Endodermal cell (in vitro differentiated cells): ENCODE results near the gene NRDC. TPM values are rescaled to one million over a fixed set of nuclear protein-coding genes. Genes with fewer than 3 reads are reported as not detected.

Source experiments
- DNase-seq: peaks from one replicate; pipeline ENCODE4 v3.0.0-alpha.2; 2017
- H3K27ac ChIP-seq: 2 replicates; pipeline ENCODE4 v1.5.1; 2013; ENCODE audit warnings: mild to moderate bottlenecking, low read depth, low read length, moderate library complexity
- H3K27me3 ChIP-seq: 2 replicates; pipeline ENCODE4 v1.6.1; 2013; ENCODE audit warnings: mild to moderate bottlenecking, low read length, moderate library complexity; ENCODE audit not compliant: insufficient read depth, control insufficient read depth, poor library complexity, severe bottlenecking
- H3K36me3 ChIP-seq: 2 replicates; pipeline ENCODE4 v1.7.0; 2013; ENCODE audit warnings: mild to moderate bottlenecking, low read length, moderate library complexity; ENCODE audit not compliant: control insufficient read depth, insufficient read depth
- H3K4me1 ChIP-seq: one replicate; pipeline ENCODE4 v1.7.0; 2013; ENCODE audit warnings: low read length; ENCODE audit not compliant: control insufficient read depth, insufficient read depth
- H3K4me3 ChIP-seq: 2 replicates; pipeline ENCODE4 v1.5.1; 2013; ENCODE audit warnings: mild to moderate bottlenecking, low read length, moderate library complexity
- H3K9ac ChIP-seq: 2 replicates; pipeline ENCODE4 v1.6.1; 2013; ENCODE audit warnings: mild to moderate bottlenecking, low read length, moderate library complexity; ENCODE audit not compliant: poor library complexity, severe bottlenecking; ENCODE audit errors: extremely low read depth
- H3K9me3 ChIP-seq: 2 replicates; pipeline ENCODE4 v1.6.1; 2013; ENCODE audit warnings: mild to moderate bottlenecking, low read length, moderate library complexity; ENCODE audit not compliant: control insufficient read depth
- H3K27ac Mint-ChIP-seq: 2 replicates; pipeline ENCODE4 v1.8.0; 2020; ENCODE audit warnings: mixed read lengths
- H3K27me3 Mint-ChIP-seq: 2 replicates; pipeline ENCODE4 v1.8.0; 2021; ENCODE audit warnings: mild to moderate bottlenecking, mixed read lengths; ENCODE audit not compliant: insufficient read depth
- H3K36me3 Mint-ChIP-seq: 2 replicates; pipeline ENCODE4 v1.8.0; 2020; ENCODE audit warnings: low read depth, mixed read lengths
- H3K4me1 Mint-ChIP-seq: 2 replicates; pipeline ENCODE4 v1.8.0; 2020; ENCODE audit warnings: mixed read lengths
- H3K4me3 Mint-ChIP-seq: 2 replicates; pipeline ENCODE4 v1.8.0; 2020; ENCODE audit warnings: mild to moderate bottlenecking, moderate library complexity, mixed read lengths
- H3K9me3 Mint-ChIP-seq: 2 replicates; pipeline ENCODE4 v1.8.0; 2020; ENCODE audit warnings: mild to moderate bottlenecking, mixed read lengths
- CTCF ChIP-seq: fragments of 200-600 bp; sonication (generic); conservative IDR thresholded peaks from 2 replicates; pipeline ENCODE4 v1.5.0; 2021; ENCODE audit warnings: antibody characterized with exemption, mild to moderate bottlenecking
- WGBS, 2 experiments: methylation state at CpG; one replicate each; pipeline versions ENCODE4 v1.1.5 to v1.1.7; 2013; ENCODE audit warnings: missing lambda C conversion rate in 2 of 2, mixed read lengths in 1 of 2; ENCODE audit not compliant: insufficient coverage in 1 of 2, insufficient read length in 1 of 2; 5-methylcytosine and 5-hydroxymethylcytosine counted together
- total RNA-seq, 2 donors: library from RNA; stranded (reverse); fragmentation: NEBNext Ultra II Directional in 1 of 2; extraction: Animal tissue kit (Norgen Biotek cat#: 25700) in 1 of 2; gene quantifications; 2 replicates in 1 of 2; 3 replicates in 1 of 2; pipeline ENCODE4 v1.2.1, GENCODE V29; 2021

Gene NRDC
- total RNA-seq, 2 donors from 2014 or later, result 160 to 202 TPM

- no peaks in the 10 kb centered on the region for H3K27me3 Mint-ChIP-seq
These were observed 39.4 kb downstream of the NRDC start for GRCh38 chr1:51839094-51839493.

GRCh38 chr1:51837243-51837642 lies 41.3 kb downstream of the NRDC start:
- H3K27ac Mint-ChIP-seq, result no peak overlapping the region
- Histone ChIP-seq H3K4me3 (no peak overlapping the region), H3K27ac (no peak overlapping the region), H3K36me3 (peaks cover 71% of the 10 kb centered on the region), H3K27me3 (no peaks in the 10 kb centered on the region), H3K9ac (no peak overlapping the region), H3K9me3 (no peaks in the 10 kb centered on the region), H3K4me1 (no peaks in the 10 kb centered on the region)
- H3K9me3 Mint-ChIP-seq, result no peaks in the 10 kb centered on the region
- H3K4me3 Mint-ChIP-seq, result no peak overlapping the region
- 97% methylated on average over 1 of the region's 1 CpG; no CpG with 5 or more reads in 1 of the 2 experiments for WGBS, 2 experiments
- H3K36me3 Mint-ChIP-seq, result peaks cover 41% of the 10 kb centered on the region
- no peak for DNase-seq
- no peaks in the 10 kb centered on the region for H3K27me3 Mint-ChIP-seq
- TF ChIP-seq CTCF, result no peak
- H3K4me1 Mint-ChIP-seq, result no peaks in the 10 kb centered on the region

More at GRCh38 chr1:51839094-51839493, 39.4 kb downstream of the NRDC start:
- H3K27ac Mint-ChIP-seq, result no peak overlapping the region
- H3K36me3 Mint-ChIP-seq, result peaks cover 27% of the 10 kb centered on the region
- TF ChIP-seq CTCF, result no peak
- WGBS, 2 experiments, result 91% methylated on average over 1 of the region's 1 CpG; no CpG with 5 or more reads in 1 of the 2 experiments
- H3K36me3 ChIP-seq, result peaks cover 54% of the 10 kb centered on the region
- H3K9me3 Mint-ChIP-seq, result no peaks in the 10 kb centered on the region
- H3K27ac ChIP-seq, result no peak overlapping the region
- no peak overlapping the region for H3K4me3 ChIP-seq
- H3K4me1 Mint-ChIP-seq, result peaks cover 10% of the 10 kb centered on the region
- H3K9ac ChIP-seq, result no peak overlapping the region
- no peaks in the 10 kb centered on the region for H3K27me3 ChIP-seq
- H3K4me3 Mint-ChIP-seq, result no peak overlapping the region
- no peaks in the 10 kb centered on the region for H3K9me3 ChIP-seq
- DNase-seq, result no peak
- no peaks in the 10 kb centered on the region for H3K4me1 ChIP-seq

GRCh38 chr1:51833700-51834099 lies 44.8 kb downstream of the NRDC start:
- peaks cover 78% of the 10 kb centered on the region for H3K36me3 ChIP-seq
- no peaks in the 10 kb centered on the region for H3K4me1 ChIP-seq
- no peak overlapping the region for H3K4me3 ChIP-seq
- H3K27ac ChIP-seq, result no peak overlapping the region
- Mint-ChIP-seq H3K4me3 (no peak overlapping the region), H3K27me3 (no peaks in the 10 kb centered on the region), H3K4me1 (no peaks in the 10 kb centered on the region), H3K27ac (no peak overlapping the region), H3K9me3 (peaks cover 3% of the 10 kb centered on the region), H3K36me3 (peaks cover 64% of the 10 kb centered on the region)
- whole genome bisulfite sequencing, 2 experiments, result 98 to 100% methylated on average over 2 of the region's 2 CpGs
- no peak for DNase-seq
- no peak overlapping the region for H3K9ac ChIP-seq
- H3K9me3 ChIP-seq, result peaks cover 12% of the 10 kb centered on the region
- H3K27me3 ChIP-seq, result no peaks in the 10 kb centered on the region
- no peak for TF ChIP-seq CTCF
